H1 (cell line): ENCODE data around the gene HOXD10. TPM values are rescaled to one million over a fixed set of nuclear protein-coding genes. Genes with fewer than 3 reads are reported as not detected.

ENCODE experiments used
- CTCF ChIA-PET: fragments of 300-600 bp; sonication (Branson Sonifier 250); formaldehyde crosslinking; loops from one replicate; lab custom pipeline; 2021; ENCODE audit not compliant: partially characterized antibody; lab: Charles Lee
- POLR2A ChIA-PET: fragments of 300-600 bp; sonication (Branson Sonifier 250); formaldehyde crosslinking; loops from one replicate; lab custom pipeline; 2021; ENCODE audit warnings: inconsistent platforms; ENCODE audit not compliant: partially characterized antibody; lab: Charles Lee
- DNase-seq, 2 experiments: peaks; one replicate each; pipeline versions ENCODE4 v3.0.0 to v3.0.0-alpha.2; 2010 to 2022; ENCODE audit warnings: low spot score in 2 of 2, low read depth in 1 of 2, mixed read lengths in 1 of 2
- FAIRE-seq: peaks from 2 replicates; lab custom pipeline; 2011; peaks lifted over from hg19 to GRCh38; lab: Jason Lieb, UNC
- H2AFZ ChIP-seq: 2 replicates; pipeline ENCODE4 v1.8.1; 2012; ENCODE audit warnings: low read length, inconsistent platforms
- H2AK5ac ChIP-seq: 2 replicates; pipeline ENCODE4 v1.6.1; 2013; ENCODE audit warnings: low read depth, low read length
- H2BK120ac ChIP-seq: replicated peaks from 2 replicates; pipeline ENCODE3; 2013; ENCODE audit warnings: low read depth, low read length, inconsistent platforms
- H2BK12ac ChIP-seq: 2 replicates; pipeline ENCODE4 v1.6.1; 2013; ENCODE audit warnings: low read depth, low read length
- H2BK15ac ChIP-seq: 2 replicates; pipeline ENCODE4 v1.6.1; 2013; ENCODE audit warnings: low read length
- H2BK20ac ChIP-seq: 2 replicates; pipeline ENCODE4 v1.6.1; 2013; ENCODE audit warnings: low read length
- H2BK5ac ChIP-seq: 2 replicates; pipeline ENCODE4 v1.6.1; 2013; ENCODE audit warnings: low read depth, low read length
- H3K14ac ChIP-seq: 2 replicates; pipeline ENCODE4 v1.6.1; 2013; ENCODE audit warnings: inconsistent platforms; ENCODE audit not compliant: insufficient read length
- H3K18ac ChIP-seq: 2 replicates; pipeline ENCODE4 v1.6.1; 2013; ENCODE audit warnings: low read length; ENCODE audit errors: extremely low read depth
- H3K23ac ChIP-seq: 2 replicates; pipeline ENCODE4 v1.6.1; 2013; ENCODE audit warnings: inconsistent platforms; ENCODE audit not compliant: insufficient read length
- H3K23me2 ChIP-seq: 2 replicates; pipeline ENCODE4 v1.6.1; 2013; ENCODE audit warnings: low read depth, low read length
- H3K27ac ChIP-seq: 2 replicates; pipeline ENCODE4 v1.6.1; 2011; ENCODE audit warnings: low read depth, low read length, inconsistent platforms
- H3K27me3 ChIP-seq, 4 experiments: replicated peaks in 1 of 4; 1 replicate in 1 of 4; 2 replicates in 3 of 4; pipeline versions ENCODE4 v1.6.1 to v1.8.1; 2011 to 2013; ENCODE audit warnings: low read length in 3 of 4, mild to moderate bottlenecking in 3 of 4, inconsistent platforms in 2 of 4, mixed read lengths in 2 of 4, moderate library complexity in 1 of 4; ENCODE audit not compliant: control insufficient read depth in 3 of 4, insufficient read depth in 3 of 4; ENCODE audit errors: extremely low read depth in 1 of 4
- H3K36me3 ChIP-seq, 4 experiments: 2 replicates each; pipeline versions ENCODE4 v1.6.1 to v1.8.1; 2011 to 2013; ENCODE audit warnings: mild to moderate bottlenecking in 4 of 4, low read length in 3 of 4, moderate library complexity in 2 of 4, control low read depth in 1 of 4, inconsistent platforms in 1 of 4; ENCODE audit not compliant: insufficient read depth in 4 of 4, control insufficient read depth in 2 of 4
- H3K4ac ChIP-seq: replicated peaks from 2 replicates; pipeline ENCODE3; 2013; ENCODE audit warnings: low read length, low read depth, mixed read lengths, inconsistent platforms; ENCODE audit not compliant: insufficient read length
- H3K4me1 ChIP-seq, 4 experiments: replicated peaks in 1 of 4; 1 replicate in 1 of 4; 2 replicates in 3 of 4; pipeline versions ENCODE4 v1.6.1 to v1.8.1; 2011 to 2013; ENCODE audit warnings: low read length in 3 of 4, inconsistent platforms in 2 of 4, mixed read lengths in 1 of 4; ENCODE audit not compliant: insufficient read depth in 4 of 4, control insufficient read depth in 3 of 4
- H3K4me2 ChIP-seq, 2 experiments: 2 replicates each; pipeline versions ENCODE4 v1.6.1 to v1.8.1; 2011 to 2013; ENCODE audit warnings: low read depth in 2 of 2, low read length in 2 of 2, control low read depth in 1 of 2, inconsistent platforms in 1 of 2, mild to moderate bottlenecking in 1 of 2; ENCODE audit not compliant: insufficient read depth in 1 of 2
- H3K4me3 ChIP-seq, 4 experiments: fragments of 200-600, 300-600 bp in 1 of 4; sonication (generic), shearing (Covaris generic), sonication (Bioruptor Twin) in 1 of 4; 2 replicates each; pipeline versions ENCODE4 v1.5.1 to v1.8.1; 2011 to 2016; ENCODE audit warnings: low read length in 4 of 4, low read depth in 3 of 4, control low read depth in 2 of 4, inconsistent platforms in 2 of 4, mild to moderate bottlenecking in 2 of 4, mixed read lengths in 1 of 4, moderate library complexity in 1 of 4; ENCODE audit not compliant: insufficient read depth in 2 of 4; ENCODE audit errors: extremely low read depth in 1 of 4
- H3K56ac ChIP-seq: replicated peaks from 2 replicates; pipeline ENCODE3; 2013; ENCODE audit warnings: low read depth, mild to moderate bottlenecking, mixed read lengths, low read length, inconsistent platforms; ENCODE audit not compliant: insufficient read length
- H3K79me1 ChIP-seq: 2 replicates; pipeline ENCODE4 v1.6.1; 2013; ENCODE audit warnings: low read depth, low read length, control low read depth
- H3K79me2 ChIP-seq, 2 experiments: 2 replicates each; pipeline versions ENCODE4 v1.6.1 to v1.8.1; 2012 to 2013; ENCODE audit warnings: low read length in 2 of 2, mild to moderate bottlenecking in 2 of 2, inconsistent platforms in 1 of 2; ENCODE audit not compliant: insufficient read depth in 2 of 2, control insufficient read depth in 1 of 2
- H3K9ac ChIP-seq, 4 experiments: replicated peaks in 1 of 4; 1 replicate in 1 of 4; 2 replicates in 3 of 4; pipeline versions ENCODE4 v1.6.1 to v1.8.1; 2011 to 2013; ENCODE audit warnings: low read depth in 3 of 4, low read length in 3 of 4, control low read depth in 2 of 4, mild to moderate bottlenecking in 2 of 4, moderate library complexity in 2 of 4, inconsistent platforms in 1 of 4; ENCODE audit errors: extremely low read depth in 1 of 4
- H3K9me3 ChIP-seq, 2 experiments: 2 replicates each; pipeline versions ENCODE4 v1.6.1 to v1.8.1; 2012 to 2013; ENCODE audit warnings: mild to moderate bottlenecking in 2 of 2, moderate library complexity in 2 of 2, control low read depth in 1 of 2, inconsistent platforms in 1 of 2, low read depth in 1 of 2, low read length in 1 of 2, mixed read lengths in 1 of 2; ENCODE audit not compliant: insufficient read depth in 2 of 2
- H4K20me1 ChIP-seq, 2 experiments: replicated peaks in 1 of 2; 2 replicates each; pipeline versions ENCODE3 to v1.8.1; 2011 to 2013; ENCODE audit warnings: inconsistent platforms in 2 of 2, low read length in 2 of 2, mild to moderate bottlenecking in 1 of 2; ENCODE audit not compliant: insufficient read depth in 2 of 2, control insufficient read depth in 1 of 2
- H4K5ac ChIP-seq: 2 replicates; pipeline ENCODE4 v1.6.1; 2013; ENCODE audit warnings: low read length, low read depth, mixed read lengths, inconsistent platforms; ENCODE audit not compliant: insufficient read length
- H4K8ac ChIP-seq: 2 replicates; pipeline ENCODE4 v1.8.0; 2013; ENCODE audit warnings: mild to moderate bottlenecking, moderate library complexity, low read length, inconsistent platforms; ENCODE audit not compliant: insufficient read depth; ENCODE audit errors: extremely low read depth
- H4K91ac ChIP-seq: replicated peaks from 2 replicates; pipeline ENCODE3; 2013; ENCODE audit warnings: low read length, mixed read lengths, inconsistent platforms; ENCODE audit not compliant: insufficient read length
- CBX8 ChIP-seq: fragments of 300-800, 300-1000 bp; sonication (generic); IDR thresholded peaks from 2 replicates; pipeline ENCODE4 v1.7.1; 2016; ENCODE audit warnings: low read depth, low read length, borderline replicate concordance
- CTBP2 ChIP-seq: IDR thresholded peaks from 2 replicates; pipeline ENCODE4 v1.7.0; 2011; ENCODE audit warnings: borderline replicate concordance, mild to moderate bottlenecking, moderate library complexity, mixed read lengths, low read length; ENCODE audit not compliant: insufficient read depth, insufficient read length
- JUN ChIP-seq: IDR thresholded peaks from 2 replicates; pipeline ENCODE4 v1.6.1; 2011; ENCODE audit warnings: low read depth, mild to moderate bottlenecking, improper control_type of control experiment, low read length
- WGBS, 2 experiments: shearing (Covaris generic) in 1 of 2; methylation state at CpG; one replicate each; pipeline versions ENCODE4 v1.1.6 to v1.1.7; 2013 to 2015; ENCODE audit warnings: low lambda C conversion rate in 2 of 2, mixed read lengths in 2 of 2, inconsistent platforms in 1 of 2, low coverage in 1 of 2, missing lambda C conversion rate in 1 of 2; ENCODE audit not compliant: insufficient replicate concordance in 2 of 2, insufficient coverage in 1 of 2, insufficient read length in 1 of 2; ENCODE audit errors: extremely low coverage in 1 of 2, missing lambda C conversion rate in 1 of 2; 5-methylcytosine and 5-hydroxymethylcytosine counted together
- polyA plus RNA-seq, 7 experiments: library from polyadenylated mRNA; depleted of rRNA in 3 of 7; stranded (reverse) in 5 of 7; unstranded in 2 of 7; fragments of >200 nt in 5 of 7; fragments of 200-250 nt in 2 of 7; gene quantifications; 1 replicate in 5 of 7; 2 replicates in 1 of 7; 4 replicates in 1 of 7; pipeline versions ENCODE4 v1.2.1 to v1.2.3, GENCODE V29; 2011 to 2013; ENCODE audit warnings: missing spikeins in 2 of 7, mixed read lengths in 2 of 7
- total RNA-seq: library from RNA; stranded (reverse); fragmentation: NEBNext Ultra II Directional; extraction: Animal tissue kit (Norgen Biotek cat#: 25700); gene quantifications from 2 replicates; pipeline ENCODE4 v1.2.1, GENCODE V29; 2021

Gene HOXD10
- total and polyA plus RNA-seq, 2 of the 8 experiments (the other 6 are each of a cell fraction or from before 2014, with no cell fraction given) = not detected

GRCh38 chr2:176076063-176076462, 40.5 kb upstream of the HOXD10 start:
- H3K4me1 ChIP-seq = peaks cover 3 to 19% (median 8%) of the 10 kb centered on the region in 4 experiments; a peak in 6 of 7 replicates
- peaks cover 6 to 12% of the 10 kb centered on the region in 2 experiments for H4K20me1 ChIP-seq
- no peak overlapping the region for H2BK20ac ChIP-seq
- 46% methylated on average over 7 of the region's 7 CpGs; no CpG with 5 or more reads in 1 of the 2 experiments for WGBS, 2 experiments
- no peak overlapping the region for H4K8ac ChIP-seq
- FAIRE-seq (no peak), DNase-seq (no peak)
- H3K79me1 ChIP-seq = no peaks in the 10 kb centered on the region
- H3K4ac ChIP-seq = no peak overlapping the region
- H3K9ac ChIP-seq = no peak overlapping the region
- no peak overlapping the region for H3K18ac ChIP-seq
- CTCF ChIA-PET = no interaction called here
- TF ChIP-seq CTBP2 (no peak), CBX8 (0 out of 2 replicates have a peak, but pooled peaks have one; percentile 4), JUN (no peak)
- H2BK120ac ChIP-seq = no peak overlapping the region
- H3K27ac ChIP-seq = no peak overlapping the region
- no peak overlapping the region for H2AK5ac ChIP-seq
- no peak overlapping the region for H2BK15ac ChIP-seq
- H3K79me2 ChIP-seq = no peaks in the 10 kb centered on the region
- H3K9me3 ChIP-seq = no peaks in the 10 kb centered on the region; a peak in 1 of 4 replicates
- H3K23me2 ChIP-seq = peaks cover 6% of the 10 kb centered on the region; the same call in 1 of the 2 replicates
- H4K91ac ChIP-seq = no peak overlapping the region
- H3K27me3 ChIP-seq = peaks cover 85 to 98% (median 92%) of the 10 kb centered on the region in 4 experiments
- H3K56ac ChIP-seq = no peak overlapping the region
- H2BK12ac ChIP-seq = no peak overlapping the region
- no peak overlapping the region for H3K23ac ChIP-seq
- no peak overlapping the region for H3K14ac ChIP-seq
- POLR2A ChIA-PET = no interaction called here
- peaks cover 0 to 6% (median 0%) of the 10 kb centered on the region in 4 experiments; a peak in 1 of 8 replicates for H3K36me3 ChIP-seq
- no peak overlapping the region for H2BK5ac ChIP-seq
- H3K4me3 ChIP-seq = no peak overlapping the region
- H2AFZ ChIP-seq = no peak overlapping the region
- peak overlapping the region in 1 of 2 experiments; percentile 52; a peak in 1 of 4 replicates for H3K4me2 ChIP-seq
- no peak overlapping the region for H4K5ac ChIP-seq
